Suppressor macrophage (primary cell): Measurements from ENCODE around the gene ZNF182.
"Not testable (repeated sequence)": the region's sequence is repeated elsewhere in the genome, so short reads cannot be mapped to it uniquely, and the experiment has no call there.

Experiments used
- DNase-seq, 4 experiments: peaks; one replicate each; pipeline ENCODE4 v3.0.0-alpha.2; 2020 to 2022
- total RNA-seq, 17 experiments: gene quantifications; one replicate each; lab custom pipeline; 2026; ENCODE audit warnings: mixed read lengths in 6 of 17, inconsistent platforms in 3 of 17; lab: John Stamatoyannopoulos, UW

Gene ZNF182
- 1.5 to 9.3 (median 5.0) reads per million in 17 experiments for total RNA-seq

DNA sequence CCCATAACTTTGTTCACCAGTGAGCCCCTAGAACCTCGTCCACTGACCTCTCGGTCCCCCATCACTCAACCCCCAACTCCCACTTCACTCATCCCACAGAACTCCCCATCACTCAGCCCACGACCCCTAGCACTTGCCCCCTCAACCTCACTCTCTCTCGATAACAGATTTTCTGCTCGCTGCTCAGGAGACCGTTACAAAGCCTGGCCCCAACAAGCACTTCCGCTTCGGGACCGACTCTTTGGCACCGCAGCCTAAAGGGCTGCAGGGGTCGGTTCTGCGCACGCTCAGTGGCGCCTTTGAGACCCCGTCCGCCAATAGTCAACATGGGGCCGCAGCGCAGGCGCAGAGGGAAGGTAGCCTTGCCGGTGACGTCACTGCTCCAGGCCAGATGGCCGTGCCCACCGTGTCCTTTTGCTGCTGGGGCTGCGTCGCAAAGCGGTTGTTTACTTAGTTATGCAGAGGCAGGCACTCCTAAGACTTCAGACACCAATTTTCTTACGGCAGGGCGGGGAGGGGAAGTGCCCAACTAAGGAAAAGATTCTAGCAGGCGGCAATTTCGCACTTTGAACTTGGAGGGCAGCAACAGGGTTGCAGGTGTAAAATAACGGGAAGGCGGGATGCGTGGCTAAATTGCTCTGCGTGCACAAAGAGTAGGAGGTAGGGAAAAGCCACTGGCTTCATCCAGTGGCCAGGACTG is at the start of gene ZNF182:
Gene ZNF182, minus strand, starts transcription at position 232 of the 700 bp plus-strand sequence. CDS start 1,380 bp downstream, outside the sequence.
- DNase-seq: peak; percentile 95 to 97 (median 96)

DNA sequence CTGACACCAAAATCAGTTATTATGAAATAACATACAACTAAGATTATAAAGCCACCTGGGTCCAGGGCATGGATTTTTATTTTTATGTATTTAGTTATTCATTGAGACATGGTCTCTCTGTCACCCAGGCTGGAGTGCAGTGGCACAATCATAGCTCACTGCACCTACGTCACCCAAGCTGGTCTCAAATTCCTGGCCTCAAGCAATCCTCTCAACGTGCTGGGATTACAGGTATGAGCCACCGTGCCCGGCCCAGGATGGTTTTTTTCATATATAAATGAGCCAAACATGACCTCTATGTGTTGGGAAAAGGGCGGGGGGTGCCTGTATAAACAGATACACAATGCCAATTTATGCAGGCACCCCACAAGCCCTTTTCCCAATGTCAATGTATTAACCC is 43.1 kb upstream of the ZNF182 start:
- no peak for DNase-seq

DNA sequence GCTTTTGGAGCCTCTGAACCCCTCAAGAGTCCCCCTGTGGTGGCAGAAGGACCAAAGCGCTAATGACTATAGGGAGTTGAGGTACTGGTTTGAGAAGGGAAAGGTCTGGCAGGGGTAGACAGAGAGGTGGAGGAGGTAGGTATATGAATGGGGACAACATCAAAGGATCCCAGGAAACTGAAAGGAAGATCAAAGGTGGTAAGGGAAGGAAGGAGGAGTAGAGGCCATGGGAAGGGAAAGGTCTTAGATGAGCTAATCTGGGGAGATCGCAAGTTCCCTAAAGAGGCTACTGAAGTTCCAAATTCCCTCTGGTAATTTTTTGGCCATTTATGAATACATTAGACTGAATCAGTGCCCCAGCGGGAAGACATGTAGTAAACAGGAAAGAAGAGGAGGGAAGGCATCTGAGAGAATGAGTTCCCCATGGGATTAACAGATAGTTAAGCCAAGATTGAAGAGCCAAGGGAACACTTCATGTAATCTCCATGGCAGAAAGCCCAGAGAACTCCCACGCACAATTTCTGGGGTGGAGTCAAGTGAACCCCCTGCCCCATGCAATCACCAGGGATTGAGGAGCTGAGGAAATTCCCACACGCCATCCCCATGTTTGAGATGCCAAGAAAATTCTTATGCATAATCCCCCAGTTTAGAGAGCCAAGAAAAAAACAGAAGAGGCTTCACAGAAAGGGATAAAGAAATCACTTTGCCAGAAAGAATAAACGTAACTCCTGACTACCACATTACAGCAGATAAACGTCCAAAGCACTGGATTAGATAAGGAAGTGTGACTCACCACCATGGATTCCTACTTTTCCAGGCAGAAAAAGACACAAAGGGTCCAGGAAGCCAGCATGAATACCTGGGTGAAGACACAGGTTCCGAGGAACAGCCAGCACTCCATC is 41.9 kb upstream of the ZNF182 start:
- peak in 1 of 4 experiments; percentile 4 for DNase-seq

DNA sequence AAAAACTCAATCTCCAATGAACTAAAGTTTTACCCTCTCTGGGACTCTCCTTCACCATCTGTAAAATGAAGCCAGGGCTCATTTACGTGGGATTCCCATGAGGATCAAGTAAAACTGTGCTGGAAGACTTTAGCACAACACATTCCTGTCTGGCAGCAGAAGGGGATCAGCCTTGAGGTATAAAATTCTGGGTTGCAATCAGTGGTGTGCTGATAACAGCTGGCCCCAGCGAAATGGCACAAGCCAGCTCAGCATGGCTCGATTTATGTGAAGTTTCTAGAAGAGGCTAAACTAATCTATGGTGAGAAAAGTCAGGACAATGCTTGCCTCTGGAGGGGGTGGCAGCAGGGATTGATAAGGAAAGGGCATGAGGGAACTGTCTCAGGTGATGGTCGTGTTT is 39.3 kb upstream of the ZNF182 start:
- DNase-seq: no peak

DNA sequence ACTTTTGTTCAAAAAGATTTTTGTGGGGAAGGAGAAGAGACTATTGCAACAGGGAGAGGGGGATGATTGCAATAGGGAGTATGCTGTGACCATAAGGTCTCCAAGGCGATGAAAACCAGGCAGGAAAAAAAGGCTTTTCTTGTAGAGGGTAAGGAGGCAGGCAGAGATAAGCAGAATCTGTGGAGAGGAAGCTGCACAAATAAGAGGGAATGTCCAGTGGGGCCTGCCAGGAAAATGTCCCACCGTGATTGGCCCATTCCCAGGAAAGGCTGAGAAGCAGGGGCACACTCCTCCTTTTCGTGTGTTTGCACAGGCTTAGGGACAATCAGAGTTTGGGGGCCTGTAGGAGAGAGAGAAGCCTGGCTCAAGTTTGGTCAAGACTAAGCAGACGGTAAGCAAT is 32.1 kb upstream of the ZNF182 start:
- no peak for DNase-seq

DNA sequence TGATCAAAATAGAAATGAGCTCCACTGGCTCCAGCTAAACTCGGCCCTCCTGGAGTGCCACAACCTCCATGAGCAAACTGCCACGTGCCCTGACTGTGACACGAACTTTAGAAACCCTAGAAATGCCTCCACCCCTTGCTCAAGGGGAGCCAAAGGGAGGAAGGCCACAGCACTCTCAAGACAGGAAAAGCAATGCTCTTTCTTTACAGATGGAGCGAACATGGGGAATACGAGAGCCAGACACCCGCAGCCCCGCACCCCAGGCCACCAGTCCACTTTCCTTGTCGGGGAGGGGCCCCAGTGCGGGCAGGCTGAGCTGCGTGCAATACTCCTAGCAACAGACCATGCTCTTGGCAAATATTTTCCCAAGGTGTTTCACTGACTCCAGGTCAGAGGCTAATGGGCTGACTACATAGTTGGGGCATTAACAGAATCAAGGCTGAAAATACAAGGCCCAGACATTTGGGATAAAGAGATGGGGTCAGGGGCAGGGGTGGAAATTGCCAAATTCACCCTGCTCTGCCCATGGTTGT is 26.9 kb upstream of the ZNF182 start:
- not testable (repeated sequence) for DNase-seq

DNA sequence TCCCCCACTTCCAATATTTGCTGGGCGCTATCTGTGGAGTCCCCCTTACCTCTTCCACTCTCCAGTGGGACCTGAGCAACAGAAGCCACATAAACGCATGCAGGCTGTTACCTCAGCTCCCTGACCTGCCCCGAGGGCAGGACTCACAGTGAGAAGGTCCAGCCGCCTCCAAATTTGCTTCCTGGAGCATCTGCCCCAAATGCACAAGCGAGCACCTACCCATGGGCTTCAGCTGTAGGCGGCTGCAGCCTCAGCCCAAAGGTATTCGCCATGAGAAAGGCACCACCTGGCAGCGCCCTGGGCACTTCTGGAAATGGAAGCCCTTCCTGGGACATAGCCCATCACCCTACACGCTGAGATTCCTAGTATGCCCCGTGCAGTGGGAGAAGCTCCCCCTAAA is 26.4 kb upstream of the ZNF182 start:
- DNase-seq: no peak

DNA sequence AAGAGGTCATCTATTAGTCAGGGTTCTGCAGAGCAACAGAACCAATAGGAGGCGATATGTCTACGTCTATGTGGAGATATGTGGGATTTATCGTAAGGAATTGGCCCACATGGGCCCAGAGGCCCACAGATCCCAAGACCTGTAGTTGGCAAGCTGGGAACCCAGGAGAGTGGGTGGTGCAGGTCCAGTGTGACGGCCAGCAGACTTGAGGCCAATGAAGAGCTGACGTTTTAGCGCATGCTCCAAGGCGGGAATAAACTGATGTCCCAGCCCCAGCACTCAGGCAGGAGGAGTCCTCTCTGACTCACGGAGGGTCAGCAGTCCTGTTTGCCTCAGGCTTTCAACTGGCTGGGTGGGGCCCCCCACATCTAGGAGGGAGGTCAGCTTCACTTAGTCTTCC is 24.3 kb upstream of the ZNF182 start:
- no peak for DNase-seq

DNA sequence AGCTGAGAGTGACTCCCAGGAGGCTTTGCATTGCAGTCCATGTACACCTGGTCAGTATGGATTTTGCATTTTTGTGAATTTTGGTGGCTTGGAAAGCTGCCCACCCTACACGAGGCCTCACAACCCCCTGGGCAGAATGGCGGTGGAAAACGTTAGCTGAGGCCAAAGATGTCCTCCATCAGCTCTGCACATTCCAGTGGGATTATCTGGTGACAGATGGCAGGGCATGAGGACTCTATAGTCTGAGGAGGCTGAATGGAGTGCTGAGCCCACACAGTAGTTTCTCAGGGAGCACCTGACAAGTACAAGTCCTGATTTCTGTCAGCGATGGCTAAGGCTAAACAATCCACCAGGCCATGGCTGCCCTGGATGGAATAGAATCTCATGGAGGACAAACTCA is 23.8 kb upstream of the ZNF182 start:
- not testable (repeated sequence) for DNase-seq

DNA sequence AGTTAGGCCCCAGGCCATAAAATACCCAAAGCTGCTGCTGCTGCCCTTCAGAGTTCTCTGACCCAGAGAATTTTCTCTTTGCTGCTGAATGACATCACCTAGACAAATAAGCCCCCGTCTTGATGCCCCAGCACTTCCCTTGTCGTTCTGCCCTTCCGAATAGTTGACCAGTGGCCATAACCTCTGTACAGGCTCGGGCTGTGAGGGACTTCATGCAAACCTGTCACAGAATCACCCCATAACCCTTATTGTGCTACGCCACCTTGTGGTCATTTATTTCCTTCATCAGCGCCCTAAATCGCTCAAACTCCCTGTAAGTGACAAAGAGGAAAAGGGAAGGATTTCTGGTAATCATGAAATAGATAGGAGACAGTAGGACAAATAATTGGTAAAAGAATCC is 21.8 kb upstream of the ZNF182 start:
- DNase-seq: peak; percentile 72 to 86 (median 74)

DNA sequence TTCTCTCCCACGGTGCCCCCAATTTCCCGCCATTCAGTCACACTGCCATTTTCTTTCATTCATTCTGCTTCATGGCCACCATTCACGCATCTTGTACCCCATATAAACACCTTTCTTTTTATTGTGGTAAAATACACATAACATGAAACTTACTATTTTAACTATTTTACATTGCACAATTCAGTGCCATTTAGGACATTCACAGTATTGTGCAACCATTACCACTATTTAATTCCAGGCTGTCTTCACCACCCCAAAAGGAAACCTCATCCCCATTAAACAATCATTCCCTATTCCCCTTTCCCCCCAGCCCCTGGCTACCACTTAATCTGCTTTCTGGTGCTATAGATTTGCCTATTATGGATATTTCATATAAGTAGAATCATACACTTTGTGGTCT is 18.9 kb upstream of the ZNF182 start:
- DNase-seq: no peak

DNA sequence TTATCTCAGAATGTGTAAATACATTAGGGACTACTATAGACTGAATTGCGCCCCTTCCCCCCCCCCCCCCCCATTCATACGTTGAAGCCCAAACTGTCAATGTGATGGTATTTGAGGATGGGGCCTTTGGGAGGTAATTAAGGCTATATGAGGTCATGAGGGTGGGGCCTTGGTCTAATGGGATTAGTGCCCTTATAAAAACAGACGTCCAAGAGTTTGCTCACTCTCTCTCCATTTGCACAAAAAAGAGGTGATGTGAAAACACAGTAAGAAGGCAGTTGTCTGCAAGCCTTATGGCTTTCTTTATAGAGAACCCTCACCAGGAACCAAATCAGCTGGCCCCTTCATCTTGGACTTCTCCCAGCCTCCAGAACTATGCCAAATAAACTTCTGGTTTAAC is 18.3 kb upstream of the ZNF182 start:
- DNase-seq: no peak

DNA sequence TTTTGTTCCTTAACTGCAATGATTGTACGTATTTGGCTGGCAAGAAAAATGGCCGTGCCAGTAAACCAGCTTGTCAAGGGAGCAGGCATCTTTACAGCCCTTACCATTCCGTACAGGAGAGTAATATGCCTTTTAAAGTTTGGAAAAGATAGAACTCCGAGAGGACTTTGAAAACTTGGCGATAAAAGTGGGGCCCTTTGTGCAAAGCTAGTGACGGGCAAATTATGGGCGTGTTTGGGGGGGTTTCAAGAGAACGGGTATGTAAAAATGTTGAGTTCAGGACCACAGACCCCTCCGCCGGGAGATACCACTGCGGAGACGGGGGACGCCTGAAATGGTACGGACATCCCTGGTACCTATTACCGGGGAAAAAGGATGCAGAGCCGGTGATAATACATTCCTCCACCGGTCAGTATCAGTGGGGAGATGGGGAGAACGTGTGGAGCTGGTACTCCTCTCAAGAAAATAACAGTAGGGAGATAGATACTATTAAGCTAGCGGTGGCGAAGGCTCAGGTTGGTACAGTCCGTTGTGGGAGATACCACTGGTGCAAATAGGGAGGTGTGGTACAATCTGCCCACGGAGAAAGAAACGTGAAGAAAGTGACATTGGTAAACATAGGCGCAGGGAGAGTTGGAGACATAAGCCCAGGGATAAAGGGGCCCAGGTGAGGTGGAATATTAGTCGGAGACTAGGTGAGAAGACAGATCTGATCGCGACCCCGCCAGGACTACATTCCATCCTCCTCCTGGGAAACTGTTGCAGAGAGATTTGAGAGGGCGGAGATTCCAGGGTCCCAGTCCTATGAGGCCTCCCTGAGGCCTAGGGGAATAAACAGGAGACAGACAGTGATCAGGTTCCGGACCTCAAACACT is 17.5 kb upstream of the ZNF182 start:
- peak; percentile 78 to 90 (median 80) for DNase-seq

DNA sequence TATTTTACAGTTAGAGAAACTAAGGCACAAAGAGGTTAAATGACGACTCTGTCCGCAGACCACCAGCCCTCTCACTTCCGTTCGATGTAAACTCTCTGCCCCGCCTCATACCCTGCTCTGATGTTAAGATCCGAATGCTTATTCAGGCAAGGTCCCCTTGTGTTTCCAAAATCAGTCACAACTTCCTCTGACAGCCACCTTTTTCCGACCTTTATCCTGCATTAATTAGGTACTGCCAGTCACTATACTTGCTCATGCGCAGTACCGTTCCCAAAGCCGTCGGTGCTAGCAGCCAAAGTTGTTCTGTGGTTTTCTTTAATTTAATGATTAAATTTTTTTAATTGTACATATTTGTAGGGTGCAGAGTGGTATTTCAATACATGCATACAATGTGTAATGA is 16.7 kb upstream of the ZNF182 start:
- DNase-seq: peak in 1 of 4 experiments; percentile 11

DNA sequence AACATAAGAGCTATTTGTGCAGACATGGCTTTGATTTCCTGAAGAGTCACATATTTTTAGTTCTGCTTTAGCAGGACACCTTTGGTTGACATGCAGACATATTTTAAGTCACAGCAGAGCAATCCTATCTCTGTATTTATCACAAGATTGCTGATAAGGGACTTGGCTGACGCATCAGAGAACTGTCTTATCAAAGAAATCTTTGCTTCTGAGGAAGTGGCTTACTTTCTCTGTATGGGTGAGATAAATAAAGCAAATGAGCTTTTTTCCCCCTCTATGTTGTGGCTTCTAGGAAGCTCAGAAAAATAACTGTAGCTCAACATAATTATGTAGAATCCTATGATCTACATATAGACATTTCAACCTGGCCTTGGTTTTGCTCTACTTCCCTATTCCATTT is 16.1 kb upstream of the ZNF182 start:
- not testable (repeated sequence) for DNase-seq

DNA sequence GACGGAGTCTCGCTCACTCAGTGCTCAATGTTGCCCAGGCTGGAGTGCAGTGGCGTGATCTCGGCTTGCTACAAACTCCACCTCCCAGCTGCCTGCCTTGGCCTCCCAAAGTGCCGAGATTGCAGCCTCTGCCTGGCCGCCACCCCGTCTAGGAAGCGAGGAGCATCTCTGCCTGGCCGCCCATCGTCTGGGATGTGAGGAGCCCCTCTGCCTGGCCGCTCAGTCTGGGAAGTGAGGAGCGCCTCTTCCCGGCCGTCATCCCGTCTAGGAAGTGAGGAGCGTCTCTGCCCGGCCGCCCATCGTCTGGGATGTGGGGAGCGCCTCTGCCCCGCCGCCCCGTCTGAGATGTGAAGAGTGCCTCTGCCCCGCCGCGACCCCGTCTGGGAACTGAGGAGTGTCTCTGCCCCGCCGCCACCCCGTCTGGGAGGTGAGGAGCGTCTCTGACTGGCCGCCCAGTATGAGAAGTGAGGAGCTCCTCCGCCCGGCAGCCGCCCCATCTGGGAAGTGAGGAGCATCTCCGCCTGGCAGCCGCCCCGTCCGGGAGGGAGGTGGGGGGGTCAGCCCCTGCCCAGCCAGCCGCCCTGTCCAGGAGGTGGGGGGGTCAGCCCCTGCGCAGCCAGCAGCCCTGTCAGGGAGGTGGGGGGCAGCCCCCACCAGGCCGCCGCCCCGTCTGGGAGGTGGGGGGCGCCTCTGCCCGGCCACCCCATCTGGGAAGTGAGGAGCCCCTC is 13.0 kb upstream of the ZNF182 start:
- not testable (repeated sequence) for DNase-seq

DNA sequence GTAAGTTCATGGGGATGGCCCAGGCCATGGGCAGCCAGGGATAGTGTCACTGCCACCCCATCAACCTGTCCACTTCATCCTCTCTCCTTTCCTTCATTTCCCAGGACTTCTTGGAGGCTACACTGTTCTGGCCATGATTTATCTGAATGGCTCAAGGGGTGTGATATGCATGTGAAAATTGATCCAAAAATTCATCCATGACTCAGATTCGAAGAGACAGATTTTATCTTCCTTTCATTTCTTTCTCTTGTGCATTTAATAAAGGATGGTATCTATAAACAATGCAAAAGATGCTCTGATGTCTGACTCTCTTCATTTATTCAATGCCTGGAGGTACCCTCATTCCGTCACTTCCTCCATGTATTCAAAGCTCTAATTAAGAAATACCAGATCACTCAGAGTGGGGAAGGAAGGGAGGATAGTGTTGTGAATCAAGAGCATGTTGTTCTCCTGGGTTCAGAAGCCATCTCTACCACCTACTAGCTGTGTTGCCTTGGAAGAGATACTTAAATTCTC is 5.7 kb upstream of the ZNF182 start:
- not testable (repeated sequence) for DNase-seq

DNA sequence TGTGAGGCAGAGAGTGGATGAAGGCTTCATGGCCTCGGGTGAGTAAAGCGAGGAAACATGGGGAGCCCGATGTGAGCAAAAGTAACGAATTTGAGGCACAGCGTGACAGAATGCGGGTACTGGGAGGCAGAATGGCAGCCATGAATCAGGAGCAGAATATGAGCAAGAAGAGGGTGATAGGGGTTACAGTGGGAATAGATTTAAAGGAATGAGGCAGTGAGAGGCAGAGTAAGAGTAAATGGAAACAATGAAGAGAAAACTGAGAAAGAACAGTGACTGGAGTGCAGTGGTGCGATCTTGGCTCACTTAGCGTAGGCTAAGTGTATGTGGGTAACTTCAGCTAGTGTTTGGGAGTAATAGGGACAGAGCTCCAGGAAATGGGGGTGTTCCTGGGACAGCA is 2.9 kb upstream of the ZNF182 start, which contains the start of gene SPACA5:
Gene SPACA5, plus strand, starts transcription at position 301 of the 400 bp plus-strand sequence. CDS start 815 bp downstream, outside the sequence.
- DNase-seq: not testable (repeated sequence)

DNA sequence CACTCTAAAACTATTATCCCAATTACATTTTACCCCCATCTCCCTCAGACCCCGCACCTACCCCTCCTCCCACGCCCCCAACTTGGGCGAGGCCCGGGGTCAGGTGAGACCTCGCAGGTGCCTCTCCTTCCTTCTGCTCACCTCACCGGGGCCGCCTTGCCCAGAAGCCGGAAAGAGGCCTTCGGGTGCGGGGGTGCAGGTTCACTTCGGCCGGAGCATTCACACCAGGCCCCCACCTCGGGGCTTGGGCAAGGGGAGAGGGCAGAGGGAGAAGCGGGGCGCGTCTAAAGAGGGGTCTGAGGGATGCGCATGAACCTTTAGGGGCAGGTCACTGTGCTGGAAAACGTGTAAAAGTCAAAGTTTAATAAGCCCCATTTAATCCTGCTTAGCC is 427 bp downstream of the ZNF182 start:
- DNase-seq: peak in 3 of 4 experiments; percentile 6 to 26 (median 16)

DNA sequence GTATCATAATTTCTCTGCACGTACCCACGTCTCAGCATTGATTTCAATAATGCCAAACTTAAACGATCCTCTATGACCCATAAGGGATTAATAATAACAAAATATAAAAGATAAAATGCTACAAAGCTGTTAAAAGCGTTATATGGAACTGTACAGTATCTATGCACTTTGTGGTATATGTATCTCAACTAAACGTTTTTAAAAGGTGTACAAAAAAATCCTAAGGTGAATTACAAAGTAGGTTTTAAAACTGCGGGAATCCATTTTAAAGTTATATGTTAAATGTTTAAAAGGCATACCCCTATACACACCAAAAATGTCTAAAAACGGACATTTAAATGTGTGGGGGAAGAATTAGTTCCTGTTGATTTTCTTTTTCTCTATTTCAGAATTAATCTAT is 860 bp downstream of the ZNF182 start:
- no peak for DNase-seq

DNA sequence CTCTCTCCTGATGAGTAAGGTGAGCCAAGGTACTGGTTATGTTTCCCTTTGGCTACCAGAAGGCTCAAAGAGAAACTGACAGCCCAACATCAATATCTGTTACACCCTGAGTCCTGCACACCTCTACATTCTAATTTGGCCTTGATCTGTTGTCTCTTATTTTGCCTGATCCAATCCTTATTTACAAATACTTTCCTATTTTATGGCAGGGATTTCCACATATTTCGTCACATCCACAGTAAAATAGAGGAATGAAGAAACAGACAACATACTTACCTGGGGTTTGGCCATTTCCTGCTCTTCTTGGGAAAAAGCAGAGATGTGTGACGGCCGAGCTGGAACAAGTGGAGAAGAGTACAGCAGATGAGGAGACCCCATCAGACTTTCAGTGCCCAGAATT is 1.5 kb downstream of the ZNF182 start:
- DNase-seq: no peak
